ENCODE data around the gene EAF1.
"Not testable (repeated sequence)": the region's sequence is repeated elsewhere in the genome, so short reads cannot be mapped to it uniquely, and the experiment has no call there.

Gene EAF1

DNA sequence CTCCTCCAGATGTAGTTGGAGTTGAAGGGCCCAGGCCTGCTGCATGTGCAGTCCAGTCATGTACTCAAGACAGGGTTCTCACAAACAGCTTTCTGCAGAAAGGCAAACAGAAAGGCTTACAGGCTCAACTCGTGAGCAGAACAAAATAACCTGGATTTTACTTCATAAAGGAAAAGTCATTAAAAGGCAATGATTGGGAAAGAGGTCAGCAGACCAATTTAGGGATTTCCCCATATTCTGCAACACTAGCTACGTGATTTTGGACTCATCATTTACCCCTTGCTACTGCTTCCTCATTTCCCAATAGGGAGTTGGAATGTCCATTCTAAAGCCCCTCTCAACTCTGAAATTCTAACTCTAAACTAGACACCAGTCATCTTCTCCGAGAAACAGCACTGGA, 18.2 kb upstream of the EAF1 start:
- no peak overlapping the region for H3K27ac ChIP-seq (ENCODE audit: low read depth, low read length)
- no peaks in the 10 kb centered on the region for H3K4me1 ChIP-seq (ENCODE audit: control insufficient read depth, insufficient read depth, low read length)
- H3K4me3 ChIP-seq (ENCODE audit: low read depth, low read length), result no peak overlapping the region
- peaks cover 42% of the 10 kb centered on the region for H3K36me3 ChIP-seq (ENCODE audit: control insufficient read depth, insufficient read depth, low read length)
- no peaks in the 10 kb centered on the region for H3K27me3 ChIP-seq (ENCODE audit: control insufficient read depth, insufficient read depth, low read length)
- no peaks in the 10 kb centered on the region for H3K9me3 ChIP-seq (ENCODE audit: control insufficient read depth, insufficient read depth, low read depth, low read length)
- no peak overlapping the region for H3K9ac ChIP-seq (ENCODE audit: low read length)

DNA sequence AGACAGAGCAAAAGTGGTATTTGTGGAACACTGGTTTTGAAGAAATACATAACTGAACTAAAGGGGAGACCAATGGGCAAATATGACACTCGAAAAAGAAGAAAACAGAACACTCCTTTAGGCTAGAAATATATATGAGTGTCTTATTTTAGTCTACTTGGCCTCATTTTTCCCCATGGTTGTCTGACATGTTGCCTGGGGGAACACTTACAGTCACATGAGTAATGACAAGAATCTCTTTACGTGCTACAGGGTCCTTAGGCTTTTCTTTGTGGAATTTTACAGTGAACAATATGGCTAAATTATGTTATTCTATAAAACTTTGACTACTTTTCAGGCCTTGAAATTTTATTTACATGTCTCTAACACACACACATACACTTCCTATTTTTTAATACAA, 17.6 kb upstream of the EAF1 start:
- no peaks in the 10 kb centered on the region for H3K4me1 ChIP-seq (ENCODE audit: control insufficient read depth, insufficient read depth, low read length)
- no peak overlapping the region for H3K4me3 ChIP-seq (ENCODE audit: low read depth, low read length)
- peaks cover 48% of the 10 kb centered on the region for H3K36me3 ChIP-seq (ENCODE audit: control insufficient read depth, insufficient read depth, low read length)
- H3K9ac ChIP-seq (ENCODE audit: low read length), result no peak overlapping the region
- no peaks in the 10 kb centered on the region for H3K9me3 ChIP-seq (ENCODE audit: control insufficient read depth, insufficient read depth, low read depth, low read length)
- no peaks in the 10 kb centered on the region for H3K27me3 ChIP-seq (ENCODE audit: control insufficient read depth, insufficient read depth, low read length)
- H3K27ac ChIP-seq (ENCODE audit: low read depth, low read length), result no peak overlapping the region

DNA sequence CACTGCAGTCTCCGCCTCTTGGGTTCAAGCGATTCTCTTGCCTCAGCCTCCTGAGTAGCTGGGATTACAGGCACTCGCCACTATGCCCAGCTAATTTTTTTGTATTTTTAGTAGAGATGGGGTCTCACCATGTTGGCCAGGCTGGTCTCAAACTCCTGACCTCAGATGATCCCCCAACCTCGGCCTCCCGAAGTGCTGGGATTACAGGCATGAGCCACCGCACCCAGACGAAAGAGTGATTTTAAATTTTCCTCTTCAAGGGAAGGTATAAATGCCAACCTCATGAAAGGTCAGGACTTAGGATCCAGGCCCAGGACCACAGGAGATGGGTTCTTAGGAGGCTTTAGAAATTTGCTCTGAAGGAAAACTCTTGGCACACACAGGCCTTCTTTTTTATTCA, 16.4 kb upstream of the EAF1 start:
- H3K9me3 ChIP-seq (ENCODE audit: control insufficient read depth, insufficient read depth, low read depth, low read length); H3K27ac ChIP-seq (ENCODE audit: low read depth, low read length); H3K4me1 ChIP-seq (ENCODE audit: control insufficient read depth, insufficient read depth, low read length); H3K9ac ChIP-seq (ENCODE audit: low read length); H3K27me3 ChIP-seq (ENCODE audit: control insufficient read depth, insufficient read depth, low read length); H3K4me3 ChIP-seq (ENCODE audit: low read depth, low read length): not testable (repeated sequence)
- H3K36me3 ChIP-seq (ENCODE audit: control insufficient read depth, insufficient read depth, low read length), result peaks cover 59% of the 10 kb centered on the region

DNA sequence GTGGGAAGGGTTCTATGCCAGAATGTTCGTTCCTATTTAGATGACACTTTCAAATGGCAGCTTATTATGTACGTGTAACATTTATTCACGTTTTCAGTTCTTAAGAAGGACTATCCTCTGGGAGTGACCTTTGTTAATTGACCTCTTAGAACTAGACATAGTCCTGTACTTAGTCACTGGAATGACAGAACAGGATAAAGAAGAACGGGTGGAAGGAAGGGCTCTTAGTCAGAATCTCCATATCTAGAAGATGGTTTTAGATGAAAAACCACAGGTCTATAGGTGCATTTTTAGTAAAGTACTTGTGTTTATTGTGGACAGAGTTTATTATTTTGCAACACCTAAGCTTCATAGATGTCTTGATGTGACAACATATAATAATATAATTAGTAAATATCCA, 6.5 kb upstream of the EAF1 start:
- H3K36me3 ChIP-seq (ENCODE audit: control insufficient read depth, insufficient read depth, low read length), result peaks cover 69% of the 10 kb centered on the region

GRCh38 chr3:15426579-15427118, 749 bp upstream of the EAF1 start:
- peaks cover 43% of the 10 kb centered on the region for H3K36me3 ChIP-seq (ENCODE audit: control insufficient read depth, insufficient read depth, low read length)
- H3K27ac ChIP-seq (ENCODE audit: low read depth, low read length), result peak overlapping the region; percentile 7; the same call in 1 of the 2 replicates
- H3K27me3 ChIP-seq (ENCODE audit: control insufficient read depth, insufficient read depth, low read length), result no peaks in the 10 kb centered on the region
- H3K4me1 ChIP-seq (ENCODE audit: control insufficient read depth, insufficient read depth, low read length), result no peaks in the 10 kb centered on the region
- peak overlapping the region; percentile 71 for H3K9ac ChIP-seq (ENCODE audit: low read length)
- H3K4me3 ChIP-seq (ENCODE audit: low read depth, low read length), result peak overlapping the region; percentile 82
- H3K9me3 ChIP-seq (ENCODE audit: control insufficient read depth, insufficient read depth, low read depth, low read length), result no peaks in the 10 kb centered on the region

More for the DNA sequence above, 6.5 kb upstream of the EAF1 start:
- H3K9ac ChIP-seq (ENCODE audit: low read length), result no peak overlapping the region
- H3K27me3 ChIP-seq (ENCODE audit: control insufficient read depth, insufficient read depth, low read length), result no peaks in the 10 kb centered on the region
- no peaks in the 10 kb centered on the region for H3K4me1 ChIP-seq (ENCODE audit: control insufficient read depth, insufficient read depth, low read length)
- H3K27ac ChIP-seq (ENCODE audit: low read depth, low read length), result no peak overlapping the region
- no peaks in the 10 kb centered on the region for H3K9me3 ChIP-seq (ENCODE audit: control insufficient read depth, insufficient read depth, low read depth, low read length)
- H3K4me3 ChIP-seq (ENCODE audit: low read depth, low read length), result no peak overlapping the region

- Histone ChIP-seq H3K9me3 (ENCODE audit: control insufficient read depth, insufficient read depth, low read depth, low read length) (no peaks in the 10 kb centered on the region), H3K4me3 (ENCODE audit: low read depth, low read length) (peak overlapping the region; percentile 82), H3K9ac (ENCODE audit: low read length) (peak overlapping the region; percentile 71), H3K27me3 (ENCODE audit: control insufficient read depth, insufficient read depth, low read length) (no peaks in the 10 kb centered on the region), H3K27ac (ENCODE audit: low read depth, low read length) (peak overlapping the region; percentile 11; the same call in 1 of the 2 replicates), H3K4me1 (ENCODE audit: control insufficient read depth, insufficient read depth, low read length) (no peaks in the 10 kb centered on the region), H3K36me3 (ENCODE audit: control insufficient read depth, insufficient read depth, low read length) (peaks cover 43% of the 10 kb centered on the region)
Observed at GRCh38 chr3:15427981-15428380, 583 bp downstream of the EAF1 start.

DNA sequence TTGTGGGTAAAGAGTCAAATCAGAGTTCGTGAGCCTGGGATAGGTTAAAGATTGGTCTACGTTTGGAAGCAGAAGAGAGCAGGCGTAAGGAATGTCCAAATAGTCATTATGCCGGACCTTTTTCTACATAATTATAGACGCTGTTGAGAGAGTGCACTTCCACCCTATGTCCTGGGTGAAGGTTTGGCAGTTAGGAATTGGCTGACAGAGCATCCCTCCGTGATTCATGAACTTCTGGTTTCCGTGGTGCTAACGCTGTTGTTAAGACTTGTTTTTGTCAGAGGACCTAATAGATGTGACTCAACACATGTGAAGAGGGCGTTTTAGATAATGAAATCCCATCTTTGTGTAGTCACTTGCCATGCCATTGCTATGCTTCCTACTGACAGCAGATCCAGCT, 1.1 kb downstream of the EAF1 start:
- H3K36me3 ChIP-seq (ENCODE audit: control insufficient read depth, insufficient read depth, low read length), result peaks cover 45% of the 10 kb centered on the region
- H3K4me1 ChIP-seq (ENCODE audit: control insufficient read depth, insufficient read depth, low read length), result no peaks in the 10 kb centered on the region
- H3K9me3 ChIP-seq (ENCODE audit: control insufficient read depth, insufficient read depth, low read depth, low read length), result no peaks in the 10 kb centered on the region
- H3K27ac ChIP-seq (ENCODE audit: low read depth, low read length), result no peak overlapping the region
- H3K27me3 ChIP-seq (ENCODE audit: control insufficient read depth, insufficient read depth, low read length), result no peaks in the 10 kb centered on the region
- H3K9ac ChIP-seq (ENCODE audit: low read length), result peak overlapping the region; percentile 71
- H3K4me3 ChIP-seq (ENCODE audit: low read depth, low read length), result peak overlapping the region; percentile 82

GRCh38 chr3:15429080-15429479, 1.7 kb downstream of the EAF1 start:
- Histone ChIP-seq H3K4me1 (ENCODE audit: control insufficient read depth, insufficient read depth, low read length) (no peaks in the 10 kb centered on the region), H3K9ac (ENCODE audit: low read length) (no peak overlapping the region), H3K9me3 (ENCODE audit: control insufficient read depth, insufficient read depth, low read depth, low read length) (no peaks in the 10 kb centered on the region), H3K27ac (ENCODE audit: low read depth, low read length) (no peak overlapping the region), H3K27me3 (ENCODE audit: control insufficient read depth, insufficient read depth, low read length) (no peaks in the 10 kb centered on the region), H3K36me3 (ENCODE audit: control insufficient read depth, insufficient read depth, low read length) (peaks cover 45% of the 10 kb centered on the region), H3K4me3 (ENCODE audit: low read depth, low read length) (peak overlapping the region; percentile 82)

DNA sequence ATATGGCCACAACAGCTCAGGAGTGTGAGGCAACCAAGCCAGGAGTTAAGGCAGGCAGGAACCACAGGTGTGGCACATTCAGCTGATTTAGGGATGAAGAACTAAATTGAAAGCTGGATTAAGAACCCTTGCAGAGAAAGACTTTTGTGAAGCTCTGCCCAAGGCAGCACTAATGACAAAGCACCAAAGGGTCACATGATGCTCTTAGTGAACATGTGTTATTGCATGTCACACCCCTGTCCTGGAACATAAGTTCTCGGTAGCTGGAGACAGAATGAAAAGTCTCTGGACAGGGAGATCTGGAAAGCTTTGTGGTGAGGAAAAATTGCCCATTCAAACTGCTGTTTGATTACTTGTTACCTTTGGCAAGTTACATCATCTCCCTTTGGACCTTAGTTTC, 3.2 kb downstream of the EAF1 start:
- no peaks in the 10 kb centered on the region for H3K9me3 ChIP-seq (ENCODE audit: control insufficient read depth, insufficient read depth, low read depth, low read length)
- H3K27ac ChIP-seq (ENCODE audit: low read depth, low read length), result no peak overlapping the region
- H3K4me1 ChIP-seq (ENCODE audit: control insufficient read depth, insufficient read depth, low read length), result no peaks in the 10 kb centered on the region
- no peaks in the 10 kb centered on the region for H3K27me3 ChIP-seq (ENCODE audit: control insufficient read depth, insufficient read depth, low read length)
- no peak overlapping the region for H3K9ac ChIP-seq (ENCODE audit: low read length)
- no peak overlapping the region for H3K4me3 ChIP-seq (ENCODE audit: low read depth, low read length)
- peaks cover 48% of the 10 kb centered on the region for H3K36me3 ChIP-seq (ENCODE audit: control insufficient read depth, insufficient read depth, low read length)

GRCh38 chr3:15431256-15431837, 3.9 kb downstream of the EAF1 start:
- Histone ChIP-seq H3K4me3 (ENCODE audit: low read depth, low read length) (no peak overlapping the region), H3K36me3 (ENCODE audit: control insufficient read depth, insufficient read depth, low read length) (peaks cover 55% of the 10 kb centered on the region), H3K9me3 (ENCODE audit: control insufficient read depth, insufficient read depth, low read depth, low read length) (no peaks in the 10 kb centered on the region), H3K4me1 (ENCODE audit: control insufficient read depth, insufficient read depth, low read length) (no peaks in the 10 kb centered on the region), H3K27me3 (ENCODE audit: control insufficient read depth, insufficient read depth, low read length) (no peaks in the 10 kb centered on the region), H3K9ac (ENCODE audit: low read length) (no peak overlapping the region), H3K27ac (ENCODE audit: low read depth, low read length) (no peak overlapping the region)

- peaks cover 75% of the 10 kb centered on the region for H3K36me3 ChIP-seq (ENCODE audit: control insufficient read depth, insufficient read depth, low read length)
- H3K27ac ChIP-seq (ENCODE audit: low read depth, low read length), result no peak overlapping the region
- H3K27me3 ChIP-seq (ENCODE audit: control insufficient read depth, insufficient read depth, low read length), result no peaks in the 10 kb centered on the region
- H3K9ac ChIP-seq (ENCODE audit: low read length), result no peak overlapping the region
- no peaks in the 10 kb centered on the region for H3K4me1 ChIP-seq (ENCODE audit: control insufficient read depth, insufficient read depth, low read length)
- H3K9me3 ChIP-seq (ENCODE audit: control insufficient read depth, insufficient read depth, low read depth, low read length), result no peaks in the 10 kb centered on the region
- no peak overlapping the region for H3K4me3 ChIP-seq (ENCODE audit: low read depth, low read length)
Observed at GRCh38 chr3:15433531-15433930, 6.1 kb downstream of the EAF1 start.

Data from HUES6 (cell line).